Memory B cell (primary cell): ENCODE data around the gene SHISA6.

Experiments used
- ATAC-seq: fragments of 150-1000 bp; cut with Tn5 transposase; 2 replicates; pipeline ENCODE4 v1.10.0; 2021; ENCODE audit warnings: low read depth, mild to moderate bottlenecking, moderate library complexity
- DNase-seq, 2 donors: peaks; one replicate each; pipeline ENCODE4 v3.0.0; 2022; ENCODE audit warnings: low spot score in 2 of 2
- H3K27ac Mint-ChIP-seq: one replicate; pipeline ENCODE4 v1.8.0; 2022; ENCODE audit warnings: mild to moderate bottlenecking, moderate library complexity, mixed read lengths
- H3K27me3 Mint-ChIP-seq: one replicate; pipeline ENCODE4 v1.8.0; 2022; ENCODE audit warnings: mixed read lengths
- H3K36me3 Mint-ChIP-seq: one replicate; pipeline ENCODE4 v1.8.0; 2022; ENCODE audit warnings: mild to moderate bottlenecking, mixed read lengths
- H3K4me1 Mint-ChIP-seq: one replicate; pipeline ENCODE4 v1.8.0; 2022; ENCODE audit warnings: mixed read lengths
- H3K4me3 Mint-ChIP-seq: one replicate; pipeline ENCODE4 v1.8.0; 2022; ENCODE audit warnings: mild to moderate bottlenecking, moderate library complexity, mixed read lengths
- H3K9me3 Mint-ChIP-seq: one replicate; pipeline ENCODE4 v1.8.0; 2022; ENCODE audit warnings: mixed read lengths

SHISA6 gene

GRCh38 chr17:11330006-11330405, 89.0 kb downstream of the SHISA6 start:
- H3K4me1 Mint-ChIP-seq: no peaks in the 10 kb centered on the region
- H3K4me3 Mint-ChIP-seq: no peak overlapping the region
- H3K27ac Mint-ChIP-seq: no peak overlapping the region
- no peaks in the 10 kb centered on the region for H3K27me3 Mint-ChIP-seq
- no peaks in the 10 kb centered on the region for H3K36me3 Mint-ChIP-seq
- DNase-seq (no peak), ATAC-seq (no peak)
- no peaks in the 10 kb centered on the region for H3K9me3 Mint-ChIP-seq

GRCh38 chr17:11330826-11331225, 89.8 kb downstream of the SHISA6 start:
- Mint-ChIP-seq H3K27ac (no peak overlapping the region), H3K36me3 (no peaks in the 10 kb centered on the region), H3K4me1 (no peaks in the 10 kb centered on the region), H3K4me3 (no peak overlapping the region), H3K9me3 (no peaks in the 10 kb centered on the region), H3K27me3 (no peaks in the 10 kb centered on the region)
- DNase-seq (no peak), ATAC-seq (no peak)

GRCh38 chr17:11331547-11332513, 90.8 kb downstream of the SHISA6 start:
- Mint-ChIP-seq H3K27ac (no peak overlapping the region), H3K36me3 (no peaks in the 10 kb centered on the region), H3K9me3 (no peaks in the 10 kb centered on the region), H3K4me1 (no peaks in the 10 kb centered on the region), H3K4me3 (no peak overlapping the region), H3K27me3 (no peaks in the 10 kb centered on the region)
- ATAC-seq: no peak
- DNase-seq: no peak

GRCh38 chr17:11332706-11333105, 91.7 kb downstream of the SHISA6 start:
- Mint-ChIP-seq H3K36me3 (no peaks in the 10 kb centered on the region), H3K9me3 (no peaks in the 10 kb centered on the region), H3K4me1 (no peaks in the 10 kb centered on the region), H3K27me3 (no peaks in the 10 kb centered on the region), H3K27ac (no peak overlapping the region), H3K4me3 (no peak overlapping the region)
- ATAC-seq (no peak), DNase-seq (no peak)

GRCh38 chr17:11334493-11334892, 93.5 kb downstream of the SHISA6 start:
- H3K27me3 Mint-ChIP-seq: no peaks in the 10 kb centered on the region
- H3K4me3 Mint-ChIP-seq: no peak overlapping the region
- no peaks in the 10 kb centered on the region for H3K9me3 Mint-ChIP-seq
- no peak overlapping the region for H3K27ac Mint-ChIP-seq
- H3K4me1 Mint-ChIP-seq: no peaks in the 10 kb centered on the region
- H3K36me3 Mint-ChIP-seq: no peaks in the 10 kb centered on the region
- ATAC-seq (no peak), DNase-seq (no peak)

DNA sequence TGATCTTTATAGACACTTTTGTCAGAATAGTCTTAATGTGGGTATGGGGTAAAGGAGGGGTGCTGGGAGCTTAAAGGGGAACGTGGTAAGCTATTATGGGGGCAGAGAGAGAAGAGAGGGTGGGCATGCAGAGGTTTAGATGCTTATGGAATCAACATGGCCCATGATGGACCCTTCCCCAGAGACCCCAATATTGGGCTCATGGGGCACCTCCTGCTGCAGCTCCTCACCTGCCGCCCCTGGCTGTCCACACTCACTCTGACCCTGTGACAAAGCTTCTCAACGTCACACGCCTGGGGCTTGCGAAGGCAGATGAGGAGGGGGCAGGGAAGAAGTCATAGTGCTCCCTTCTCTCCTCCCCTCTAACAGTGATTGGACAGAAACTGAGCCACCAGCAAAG, 95.3 kb downstream of the SHISA6 start:
- Mint-ChIP-seq H3K4me3 (no peak overlapping the region), H3K27ac (no peak overlapping the region), H3K9me3 (peaks cover 1% of the 10 kb centered on the region), H3K27me3 (peaks cover 2% of the 10 kb centered on the region), H3K4me1 (no peaks in the 10 kb centered on the region), H3K36me3 (peaks cover 1% of the 10 kb centered on the region)
- ATAC-seq (no peak), DNase-seq (no peak)

GRCh38 chr17:11340803-11341202, 99.8 kb downstream of the SHISA6 start:
- Mint-ChIP-seq H3K27ac (no peak overlapping the region), H3K9me3 (peaks cover 4% of the 10 kb centered on the region), H3K36me3 (peaks cover 1% of the 10 kb centered on the region), H3K4me1 (no peaks in the 10 kb centered on the region), H3K4me3 (no peak overlapping the region), H3K27me3 (peaks cover 2% of the 10 kb centered on the region)
- DNase-seq: no peak
- ATAC-seq: no peak

DNA sequence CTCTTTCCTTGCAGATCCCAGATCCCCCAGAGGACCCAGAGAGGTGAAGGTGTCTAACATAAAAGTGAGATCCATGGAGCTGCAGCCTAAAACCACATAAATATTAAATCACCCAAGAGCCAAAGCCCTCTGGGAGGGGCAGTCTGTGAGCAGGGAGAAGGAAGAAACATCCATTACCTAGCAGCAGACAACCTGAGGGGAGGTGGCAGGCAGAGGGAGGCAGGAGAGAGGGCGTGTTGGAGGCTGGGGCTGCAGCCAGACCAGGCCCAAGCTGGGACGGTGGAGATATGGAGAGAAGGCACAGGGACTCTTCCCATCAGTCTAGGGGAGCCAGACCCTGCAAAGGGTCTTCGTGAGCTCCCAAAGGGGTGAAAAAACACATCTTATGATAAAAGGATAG, 101.1 kb downstream of the SHISA6 start:
- DNase-seq: no peak
- no peak for ATAC-seq
- no peaks in the 10 kb centered on the region for H3K4me1 Mint-ChIP-seq
- no peak overlapping the region for H3K4me3 Mint-ChIP-seq
- H3K27ac Mint-ChIP-seq: no peak overlapping the region
- peaks cover 4% of the 10 kb centered on the region for H3K9me3 Mint-ChIP-seq
- H3K36me3 Mint-ChIP-seq: peaks cover 1% of the 10 kb centered on the region
- H3K27me3 Mint-ChIP-seq: peaks cover 2% of the 10 kb centered on the region

DNA sequence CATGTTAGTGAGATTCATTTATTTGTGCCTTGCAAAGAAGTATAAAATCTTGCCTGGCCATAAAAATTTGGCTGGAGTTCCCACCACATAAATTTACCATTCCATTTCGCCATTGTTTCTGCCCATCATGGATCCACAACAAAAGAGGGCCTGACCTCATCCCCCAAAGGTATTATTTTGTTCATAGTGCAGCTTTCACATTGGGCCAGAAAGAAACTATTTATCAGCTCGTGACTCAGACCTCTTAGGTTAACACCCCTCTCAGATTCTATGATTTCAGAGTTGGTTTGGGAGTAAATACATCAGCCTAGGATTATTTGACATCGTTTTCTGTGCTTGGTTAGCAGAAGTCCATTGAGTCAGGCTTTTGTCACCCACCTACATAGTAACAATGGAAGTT, 108.1 kb downstream of the SHISA6 start:
- DNase-seq (no peak), ATAC-seq (no peak)
- Mint-ChIP-seq H3K27ac (no peak overlapping the region), H3K4me1 (no peaks in the 10 kb centered on the region), H3K27me3 (no peaks in the 10 kb centered on the region), H3K9me3 (peaks cover 9% of the 10 kb centered on the region), H3K36me3 (no peaks in the 10 kb centered on the region), H3K4me3 (no peak overlapping the region)

GRCh38 chr17:11351479-11351878, 110.5 kb downstream of the SHISA6 start:
- H3K4me1 Mint-ChIP-seq: no peaks in the 10 kb centered on the region
- H3K36me3 Mint-ChIP-seq: no peaks in the 10 kb centered on the region
- ATAC-seq: no peak
- no peaks in the 10 kb centered on the region for H3K27me3 Mint-ChIP-seq
- no peak for DNase-seq
- H3K4me3 Mint-ChIP-seq: no peak overlapping the region
- peaks cover 8% of the 10 kb centered on the region for H3K9me3 Mint-ChIP-seq
- no peak overlapping the region for H3K27ac Mint-ChIP-seq

DNA sequence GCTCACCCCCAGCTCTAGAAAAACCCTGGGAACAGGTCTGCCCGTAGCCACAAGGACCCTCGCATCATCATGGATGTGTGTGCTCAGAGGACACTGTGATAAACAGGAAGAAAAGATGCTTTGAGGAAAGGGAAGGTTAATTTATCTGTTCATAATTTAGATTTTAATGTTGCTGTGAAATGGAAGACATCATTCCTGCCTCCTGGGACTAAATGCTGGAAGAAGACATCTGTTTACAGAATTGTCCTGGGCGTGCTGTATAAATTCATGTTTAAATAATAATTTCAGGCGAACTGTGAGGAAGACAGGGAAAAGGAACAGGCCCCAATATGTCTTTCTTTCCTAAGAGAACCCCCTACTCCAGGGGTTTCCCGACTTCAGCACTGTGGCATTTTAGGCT, 112.6 kb downstream of the SHISA6 start:
- H3K27me3 Mint-ChIP-seq: no peaks in the 10 kb centered on the region
- no peak overlapping the region for H3K27ac Mint-ChIP-seq
- H3K9me3 Mint-ChIP-seq: peaks cover 8% of the 10 kb centered on the region
- H3K4me3 Mint-ChIP-seq: no peak overlapping the region
- H3K4me1 Mint-ChIP-seq: no peaks in the 10 kb centered on the region
- ATAC-seq (no peak), DNase-seq (no peak)
- no peaks in the 10 kb centered on the region for H3K36me3 Mint-ChIP-seq

DNA sequence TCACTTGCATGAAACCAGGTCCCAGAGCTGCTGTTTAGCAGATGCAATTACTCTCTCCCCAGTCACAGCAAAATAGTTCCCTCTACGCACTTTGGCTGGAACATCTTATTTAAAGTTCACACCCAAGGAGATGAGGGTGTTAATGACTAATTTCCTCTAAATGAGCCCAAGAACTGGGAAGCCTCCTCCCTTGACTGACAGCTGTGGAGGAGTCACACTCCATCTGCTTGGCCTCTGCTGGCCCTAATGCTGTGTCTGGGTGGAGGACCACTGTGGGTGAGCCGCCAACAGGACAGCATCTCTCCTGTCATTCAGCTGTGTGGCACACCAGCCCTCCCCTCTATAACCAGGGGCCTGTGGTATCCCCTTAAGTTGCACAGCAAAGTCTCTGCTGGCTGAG, 115.4 kb downstream of the SHISA6 start:
- no peak for ATAC-seq
- Mint-ChIP-seq H3K36me3 (no peaks in the 10 kb centered on the region), H3K27ac (no peak overlapping the region), H3K27me3 (no peaks in the 10 kb centered on the region), H3K9me3 (peaks cover 6% of the 10 kb centered on the region), H3K4me3 (no peak overlapping the region), H3K4me1 (no peaks in the 10 kb centered on the region)
- DNase-seq: no peak

- DNase-seq: no peak
- H3K27me3 Mint-ChIP-seq: no peaks in the 10 kb centered on the region
- no peaks in the 10 kb centered on the region for H3K9me3 Mint-ChIP-seq
- H3K4me1 Mint-ChIP-seq: no peaks in the 10 kb centered on the region
- H3K27ac Mint-ChIP-seq: no peak overlapping the region
- H3K36me3 Mint-ChIP-seq: no peaks in the 10 kb centered on the region
- H3K4me3 Mint-ChIP-seq: no peak overlapping the region
- ATAC-seq: no peak
Observed at GRCh38 chr17:11363565-11364117, 122.6 kb downstream of the SHISA6 start.

DNA sequence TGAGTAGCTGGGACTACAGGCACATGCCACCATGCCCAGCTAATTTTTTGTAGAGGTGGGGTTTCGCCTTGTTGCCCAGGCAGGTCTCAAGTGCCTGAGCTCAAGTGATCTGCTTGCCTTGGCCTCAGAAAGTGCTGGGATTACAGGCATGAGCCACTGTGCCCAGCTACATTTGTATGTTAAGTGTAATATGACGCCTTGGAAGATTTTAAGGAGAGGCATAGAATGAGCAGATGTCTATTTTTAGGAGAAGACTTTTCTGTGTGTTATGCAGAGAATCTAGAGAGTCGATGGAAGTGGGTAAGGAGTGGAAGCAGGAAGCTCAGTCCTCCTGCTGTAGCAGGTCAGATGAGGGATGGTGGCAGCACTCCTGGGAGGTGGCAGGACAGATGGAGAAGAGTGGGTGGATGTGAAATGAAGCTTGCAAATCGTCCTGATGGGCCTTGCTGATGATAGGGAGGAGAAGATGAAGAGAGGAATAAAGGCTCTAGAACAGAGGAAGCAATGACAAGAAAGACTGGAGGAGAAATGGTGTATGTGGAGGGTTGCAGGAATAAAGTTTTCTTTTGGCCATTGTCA, 125.3 kb downstream of the SHISA6 start:
- no peaks in the 10 kb centered on the region for H3K9me3 Mint-ChIP-seq
- H3K36me3 Mint-ChIP-seq: no peaks in the 10 kb centered on the region
- no peak overlapping the region for H3K27ac Mint-ChIP-seq
- ATAC-seq (no peak), DNase-seq (no peak)
- no peaks in the 10 kb centered on the region for H3K4me1 Mint-ChIP-seq
- H3K27me3 Mint-ChIP-seq: no peaks in the 10 kb centered on the region
- no peak overlapping the region for H3K4me3 Mint-ChIP-seq
